HG03469 (cell line): ENCODE measurements around the gene RNPS1.

Source experiments
- ATAC-seq: cut with Tn5 transposase; IDR thresholded peaks from one replicate; pipeline ENCODE4 v1.9.1; 2021; ENCODE audit warnings: mild to moderate bottlenecking, moderate library complexity, moderate number of reproducible peaks; ENCODE audit not compliant: unreplicated experiment

The RNPS1 gene

GRCh38 chr16:2236337-2237101 lies 31.4 kb downstream of the RNPS1 start, which contains the start of gene DNASE1L2:
Gene DNASE1L2 (plus strand): TSS chr16:2236444. CDS start chr16:2236817, 373 bp downstream.
- no peak for ATAC-seq

GRCh38 chr16:2235695-2236336 lies 32.1 kb downstream of the RNPS1 start:
- no peak for ATAC-seq

- no peak for ATAC-seq
Observed at GRCh38 chr16:2235234-2235651, 32.7 kb downstream of the RNPS1 start.

- ATAC-seq = no peak
Observed at GRCh38 chr16:2234813-2235170, 33.1 kb downstream of the RNPS1 start.

- ATAC-seq = no peak
Observed at GRCh38 chr16:2233872-2234812, 33.8 kb downstream of the RNPS1 start.

GRCh38 chr16:2233046-2233775 lies 34.7 kb downstream of the RNPS1 start:
- no peak for ATAC-seq

- ATAC-seq = no peak
Observed at GRCh38 chr16:2232094-2232990, 35.6 kb downstream of the RNPS1 start.

- ATAC-seq = no peak
Observed at GRCh38 chr16:2231016-2231931, 36.7 kb downstream of the RNPS1 start.

- no peak for ATAC-seq
Observed at GRCh38 chr16:2230376-2230775, 37.5 kb downstream of the RNPS1 start.

- ATAC-seq = no peak
Observed at GRCh38 chr16:2229632-2230250, 38.2 kb downstream of the RNPS1 start.

- no peak for ATAC-seq
Observed at GRCh38 chr16:2229091-2229490, 38.8 kb downstream of the RNPS1 start.

- ATAC-seq = no peak
Observed at GRCh38 chr16:2228161-2228824, 39.6 kb downstream of the RNPS1 start.

GRCh38 chr16:2226918-2227317 lies 41.0 kb downstream of the RNPS1 start:
- ATAC-seq = no peak

GRCh38 chr16:2226245-2226793 lies 41.6 kb downstream of the RNPS1 start:
- no peak for ATAC-seq

- ATAC-seq = no peak
Observed at GRCh38 chr16:2223942-2224486, 43.9 kb downstream of the RNPS1 start.

- peak; percentile 71 for ATAC-seq
Observed at GRCh38 chr16:2223221-2223941, 44.5 kb downstream of the RNPS1 start, which contains the start of gene E4F1. Gene E4F1 (plus strand): TSS chr16:2223591. CDS start chr16:2223614, 23 bp downstream.
